GM12878 (cell line): ENCODE results near the gene CEP78. TPM values are rescaled to one million over a fixed set of nuclear protein-coding genes. Genes with fewer than 3 reads are reported as not detected.

Experiments
- ATAC-seq: fragments of 200-7000 bp; cut with Tn5 transposase; 3 replicates; pipeline ENCODE4 v1.9.1; 2020; ENCODE audit warnings: mild to moderate bottlenecking, moderate library complexity
- BruUV-seq: library from RNA; stranded (reverse); fragments of 400-500 nt; replicated peaks from 2 replicates; lab custom pipeline; 2021; lab: Mats Ljungman, UMichigan
- CTCF ChIA-PET: fragments of 300-600 bp; sonication (Branson Sonifier 250); formaldehyde crosslinking; extraction: SDS; loops from one replicate; lab custom pipeline; 2021; ENCODE audit warnings: inconsistent platforms; lab: Yijun Ruan, JAX
- POLR2A ChIA-PET: fragments of 350-600 bp; formaldehyde crosslinking; extraction: SDS; loops from one replicate; lab custom pipeline; 2021; ENCODE audit warnings: inconsistent platforms; lab: Charles Lee
- RAD21 ChIA-PET: fragments of 300-600 bp; sonication (Branson Sonifier 250); formaldehyde crosslinking; loops from one replicate; lab custom pipeline; 2023; ENCODE audit warnings: antibody characterized with exemption; ENCODE audit not compliant: unreplicated experiment; lab: Charles Lee
- SMC1A ChIA-PET: fragments of 300-600 bp; sonication (Branson Sonifier 250); formaldehyde crosslinking; loops from one replicate; lab custom pipeline; 2023; ENCODE audit not compliant: unreplicated experiment, uncharacterized antibody; lab: Charles Lee
- DNase-seq: peaks from one replicate; pipeline ENCODE4 v3.0.0-alpha.2; 2011; ENCODE audit warnings: low read depth, low spot score
- FAIRE-seq: peaks from 3 replicates; lab custom pipeline; 2011; peaks lifted over from hg19 to GRCh38; lab: Jason Lieb, UNC
- H2AFZ ChIP-seq: 2 replicates; pipeline ENCODE4 v1.6.0; 2011; ENCODE audit warnings: low read depth, low read length, control low read depth; ENCODE audit not compliant: control insufficient read depth
- H3K27ac ChIP-seq: 2 replicates; pipeline ENCODE4 v1.5.1; 2011; ENCODE audit warnings: control low read depth; ENCODE audit not compliant: control insufficient read depth, insufficient read depth
- H3K27me3 ChIP-seq, 2 experiments: replicated peaks in 1 of 2; 2 replicates each; pipeline versions ENCODE4 v1.6.0 to v1.6.1; 2011; ENCODE audit warnings: low read length in 1 of 2; ENCODE audit not compliant: control insufficient read depth in 2 of 2, insufficient read depth in 2 of 2
- H3K36me3 ChIP-seq, 2 experiments: 2 replicates each; pipeline ENCODE4 v1.5.1; 2011; ENCODE audit warnings: low read length in 1 of 2; ENCODE audit not compliant: control insufficient read depth in 2 of 2, insufficient read depth in 2 of 2
- H3K4me1 ChIP-seq: 2 replicates; pipeline ENCODE4 v1.6.1; 2011; ENCODE audit warnings: mild to moderate bottlenecking, low read length, moderate library complexity, mixed read lengths; ENCODE audit not compliant: control insufficient read depth, insufficient read depth
- H3K4me2 ChIP-seq: 2 replicates; pipeline ENCODE4 v1.6.0; 2011; ENCODE audit warnings: control low read depth; ENCODE audit not compliant: control insufficient read depth, insufficient read depth
- H3K4me3 ChIP-seq: fragments of 200-600 bp; sonication (generic); 2 replicates; pipeline ENCODE4 v1.5.1; 2016
- H3K79me2 ChIP-seq: 2 replicates; pipeline ENCODE4 v1.6.0; 2011; ENCODE audit warnings: low read length; ENCODE audit not compliant: control insufficient read depth, insufficient read depth
- H3K9ac ChIP-seq: 2 replicates; pipeline ENCODE4 v1.8.0; 2011; ENCODE audit warnings: low read length, control low read depth, mixed read lengths; ENCODE audit not compliant: control insufficient read depth, insufficient read depth
- H3K9me3 ChIP-seq: replicated peaks from 3 replicates; pipeline ENCODE4 v1.5.1; 2011; ENCODE audit warnings: mild to moderate bottlenecking, low read length; ENCODE audit not compliant: control insufficient read depth, insufficient read depth
- H4K20me1 ChIP-seq: 2 replicates; pipeline ENCODE4 v1.6.0; 2011; ENCODE audit not compliant: control insufficient read depth, insufficient read depth
- CBX3 ChIP-seq: fragments of 200-600 bp; sonication (generic); IDR thresholded peaks from 2 replicates; pipeline ENCODE4 v1.6.1; 2016; ENCODE audit warnings: low read depth, borderline replicate concordance
- CREB1 ChIP-seq: IDR thresholded peaks from 2 replicates; pipeline ENCODE4 v1.6.1; 2012; ENCODE audit warnings: low read depth, mild to moderate bottlenecking, inconsistent platforms
- ELK1 ChIP-seq: IDR thresholded peaks from 2 replicates; pipeline ENCODE4 v1.6.1; 2012; ENCODE audit warnings: low read depth, low read length, improper control_type of control experiment
- ESRRA ChIP-seq: IDR thresholded peaks from 2 replicates; pipeline ENCODE4 v1.6.1; 2012; ENCODE audit warnings: mild to moderate bottlenecking, low read length, improper control_type of control experiment
- FOS ChIP-seq: IDR thresholded peaks from 3 replicates; pipeline ENCODE4 v1.6.1; 2011; ENCODE audit warnings: borderline replicate concordance; ENCODE audit not compliant: insufficient read length; ENCODE audit errors: extremely low read depth
- PAX5 ChIP-seq: IDR thresholded peaks from 2 replicates; pipeline ENCODE4 v1.6.1; 2011; ENCODE audit warnings: low read depth, low read length, borderline replicate concordance
- SUPT20H ChIP-seq: IDR thresholded peaks from 2 replicates; pipeline ENCODE4 v1.6.1; 2011; ENCODE audit warnings: low read depth, mild to moderate bottlenecking, low read length, moderate library complexity, borderline replicate concordance; ENCODE audit not compliant: control insufficient read depth
- SUZ12 ChIP-seq: fragments of 200-600 bp; sonication (generic); IDR thresholded peaks from one replicate; pipeline ENCODE4 v1.6.1; 2018; ENCODE audit warnings: antibody characterized with exemption, mild to moderate bottlenecking; ENCODE audit not compliant: unreplicated experiment
- ZBED1 ChIP-seq: IDR thresholded peaks from 2 replicates; pipeline ENCODE4 v1.6.1; 2016; ENCODE audit warnings: borderline replicate concordance
- ZNF24 ChIP-seq: fragments of 450-650 bp; IDR thresholded peaks from 2 replicates; pipeline ENCODE4 v1.6.1; 2017; ENCODE audit warnings: antibody characterized with exemption, mild to moderate bottlenecking
- in situ Hi-C: fragments of 300-500 bp; cut with MboI; formaldehyde crosslinking; loops from 9 replicates; pipeline ENCODE4 v1.14.3; 2018; ENCODE audit warnings: mixed read lengths
- intact Hi-C: fragments of 100-400 bp; cut with micrococcal nuclease; formaldehyde crosslinking; loops from one replicate; pipeline ENCODE4 v1.14.2; 2022; ENCODE audit not compliant: unreplicated experiment
- polyA plus RNA-seq, 11 experiments: library from polyadenylated mRNA; depleted of rRNA in 4 of 11; unstranded in 6 of 11; stranded (reverse) in 5 of 11; fragments of >200 nt; fragmentation: Nextera tagmentation in 4 of 11; fragmentation: Illumina TruSeq in 1 of 11; extraction: Ambion mirVana in 4 of 11; extraction: Trizol in 1 of 11; gene quantifications; 1 replicate in 1 of 11; 2 replicates in 10 of 11; pipeline versions ENCODE4 v1.2.1 to v1.2.3, GENCODE V29; 2011 to 2016; ENCODE audit warnings: inconsistent platforms in 2 of 11, missing spikeins in 2 of 11, low read depth in 1 of 11
- total RNA-seq, 4 experiments: library from RNA; depleted of rRNA in 3 of 4; stranded (reverse); fragments of >200 nt in 3 of 4; fragmentation: Illumina TruSeq in 1 of 4; extraction: Trizol in 1 of 4; gene quantifications; 2 replicates each; pipeline versions ENCODE4 v1.2.1 to v1.2.3, GENCODE V29; 2013 to 2021
- TF ChIP-seq, protein P1 (sequence below): fragments of 450-650 bp; IDR thresholded peaks from 2 replicates; pipeline ENCODE4 v1.6.1; 2018; ENCODE audit warnings: borderline replicate concordance, mild to moderate bottlenecking; ENCODE audit not compliant: partially characterized antibody

CEP78 gene
- total and polyA plus RNA-seq, 10 of the 15 experiments (the other 5 are each of a cell fraction or from before 2014, with no cell fraction given): 4.1 to 44.9 (median 27.9) TPM

GRCh38 chr9:78286125-78286524 is 50.2 kb downstream of the CEP78 start:
- CTCF ChIA-PET: no interaction called here

More at GRCh38 chr9:78286125-78286524, 50.2 kb downstream of the CEP78 start:
- ChIA-PET POLR2A (no interaction called here), RAD21 (no interaction called here), SMC1A (interaction anchor here (0.6 to 1.4 kb wide), 2 partner anchors 14 to 25 kb away, joined by 3 to 4 read pairs; no protein-coding TSS in a partner anchor)
- Histone ChIP-seq H3K79me2 (no peaks in the 10 kb centered on the region), H2AFZ (no peak overlapping the region), H3K36me3 (no peaks in the 10 kb centered on the region), H3K9ac (no peak overlapping the region), H3K4me1 (no peaks in the 10 kb centered on the region), H3K9me3 (no peaks in the 10 kb centered on the region), H3K27ac (no peak overlapping the region), H4K20me1 (no peaks in the 10 kb centered on the region), H3K4me2 (no peak overlapping the region), H3K27me3 (no peaks in the 10 kb centered on the region), H3K4me3 (no peak overlapping the region)
- DNase-seq: no peak
- intact Hi-C loops: no loop called here
- ATAC-seq: no peak
- FAIRE-seq: no peak
- in situ Hi-C loops: no loop called here
- TF ChIP-seq, protein P1, sequence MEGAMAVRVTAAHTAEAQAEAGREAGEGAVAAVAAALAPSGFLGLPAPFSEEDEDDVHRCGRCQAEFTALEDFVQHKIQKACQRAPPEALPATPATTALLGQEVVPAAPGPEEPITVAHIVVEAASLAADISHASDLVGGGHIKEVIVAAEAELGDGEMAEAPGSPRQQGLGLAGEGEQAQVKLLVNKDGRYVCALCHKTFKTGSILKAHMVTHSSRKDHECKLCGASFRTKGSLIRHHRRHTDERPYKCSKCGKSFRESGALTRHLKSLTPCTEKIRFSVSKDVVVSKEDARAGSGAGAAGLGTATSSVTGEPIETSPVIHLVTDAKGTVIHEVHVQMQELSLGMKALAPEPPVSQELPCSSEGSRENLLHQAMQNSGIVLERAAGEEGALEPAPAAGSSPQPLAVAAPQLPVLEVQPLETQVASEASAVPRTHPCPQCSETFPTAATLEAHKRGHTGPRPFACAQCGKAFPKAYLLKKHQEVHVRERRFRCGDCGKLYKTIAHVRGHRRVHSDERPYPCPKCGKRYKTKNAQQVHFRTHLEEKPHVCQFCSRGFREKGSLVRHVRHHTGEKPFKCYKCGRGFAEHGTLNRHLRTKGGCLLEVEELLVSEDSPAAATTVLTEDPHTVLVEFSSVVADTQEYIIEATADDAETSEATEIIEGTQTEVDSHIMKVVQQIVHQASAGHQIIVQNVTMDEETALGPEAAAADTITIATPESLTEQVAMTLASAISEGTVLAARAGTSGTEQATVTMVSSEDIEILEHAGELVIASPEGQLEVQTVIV: no peak
- TF ChIP-seq ESRRA: no peak
- no peak for TF ChIP-seq CBX3
- no peak for TF ChIP-seq FOS
- no peak for TF ChIP-seq ZNF24
- TF ChIP-seq SUPT20H: no peak
- no peak for TF ChIP-seq ZBED1
- no peak for TF ChIP-seq CREB1
- no peak for TF ChIP-seq SUZ12
- no peak for TF ChIP-seq PAX5
- no peak for TF ChIP-seq ELK1
- no TSS peak for BruUV-seq
